HL-60 (cell line): Measurements from ENCODE around the gene RUSF1.

Experiments
- DNase-seq, 2 experiments: peaks; one replicate each; pipeline ENCODE4 v3.0.0-alpha.2; 2010 to 2020; ENCODE audit warnings: low read depth in 1 of 2, low spot score in 1 of 2
- H3K27ac ChIP-seq: fragments of 250-450 bp; sonication (Bioruptor Pico); replicated peaks from 2 replicates; pipeline ENCODE4 v1.5.1; 2020; ENCODE audit warnings: mild to moderate bottlenecking, moderate library complexity
- H3K27me3 ChIP-seq: fragments of 250-450 bp; sonication (Bioruptor Pico); 2 replicates; pipeline ENCODE4 v1.5.1; 2021; ENCODE audit warnings: mild to moderate bottlenecking, moderate library complexity; ENCODE audit not compliant: insufficient read depth, poor library complexity, severe bottlenecking
- H3K4me3 ChIP-seq: replicated peaks from 2 replicates; pipeline ENCODE4 v1.5.1; 2011; ENCODE audit warnings: mild to moderate bottlenecking, control low read depth, low read length; ENCODE audit not compliant: insufficient read depth
- GABPA ChIP-seq: IDR thresholded peaks from 2 replicates; pipeline ENCODE4 v1.6.1; 2012; ENCODE audit warnings: low read depth
- POLR2AphosphoS5 ChIP-seq: IDR thresholded peaks from 2 replicates; pipeline ENCODE4 v1.6.1; 2012; ENCODE audit warnings: low read depth
- SPI1 ChIP-seq: IDR thresholded peaks from 2 replicates; pipeline ENCODE4 v1.6.1; 2012; ENCODE audit warnings: low read depth, mild to moderate bottlenecking, borderline replicate concordance
- TF ChIP-seq, protein P1 (sequence below): IDR thresholded peaks from one replicate; pipeline ENCODE4 v1.5.1; 2011; ENCODE audit warnings: low read length, control low read depth, inconsistent platforms; ENCODE audit not compliant: insufficient read depth
- TF ChIP-seq, protein P2 (sequence below): IDR thresholded peaks from 2 replicates; pipeline ENCODE4 v1.6.1; 2012; ENCODE audit warnings: low read depth; ENCODE audit not compliant: insufficient replicate concordance

RUSF1 gene

DNA sequence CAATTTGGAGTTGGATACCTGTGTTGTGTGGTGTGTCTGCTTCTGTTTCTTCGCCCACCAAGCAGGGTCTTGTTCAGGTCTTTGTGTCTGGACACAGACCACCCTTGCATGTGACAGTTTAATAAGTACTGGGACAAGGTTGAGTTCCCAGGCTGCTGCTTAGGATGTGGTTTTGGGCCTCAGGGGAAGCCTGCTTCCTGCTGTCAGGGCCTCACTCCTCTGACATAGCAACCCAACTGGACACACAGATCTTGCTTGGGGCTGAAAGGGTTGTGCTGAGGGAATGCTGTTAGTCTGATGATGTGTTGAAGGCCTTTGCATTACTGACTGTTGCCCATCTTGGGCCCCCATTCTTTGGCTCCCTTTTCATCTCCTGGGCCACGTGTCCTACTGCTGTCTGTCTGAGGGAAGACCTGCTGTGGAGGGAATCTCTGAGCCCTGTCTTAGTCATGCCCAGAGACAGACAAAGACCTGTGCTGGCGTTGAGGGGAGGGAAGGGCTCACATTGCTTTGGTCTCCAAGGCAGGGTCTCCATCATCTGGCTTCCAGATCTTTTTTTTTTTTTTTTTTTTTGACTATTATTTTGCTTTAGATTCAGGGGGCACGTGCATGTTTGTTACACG is 40.9 kb downstream of the RUSF1 start:
- Histone ChIP-seq H3K27ac (peak overlapping the region; percentile 41), H3K27me3 (peaks cover 6% of the 10 kb centered on the region), H3K4me3 (no peak overlapping the region)
- TF ChIP-seq POLR2AphosphoS5 (peak; percentile 52; the same call in 1 of the 2 replicates), SPI1 (no peak), GABPA (no peak)
- TF ChIP-seq, protein P1, sequence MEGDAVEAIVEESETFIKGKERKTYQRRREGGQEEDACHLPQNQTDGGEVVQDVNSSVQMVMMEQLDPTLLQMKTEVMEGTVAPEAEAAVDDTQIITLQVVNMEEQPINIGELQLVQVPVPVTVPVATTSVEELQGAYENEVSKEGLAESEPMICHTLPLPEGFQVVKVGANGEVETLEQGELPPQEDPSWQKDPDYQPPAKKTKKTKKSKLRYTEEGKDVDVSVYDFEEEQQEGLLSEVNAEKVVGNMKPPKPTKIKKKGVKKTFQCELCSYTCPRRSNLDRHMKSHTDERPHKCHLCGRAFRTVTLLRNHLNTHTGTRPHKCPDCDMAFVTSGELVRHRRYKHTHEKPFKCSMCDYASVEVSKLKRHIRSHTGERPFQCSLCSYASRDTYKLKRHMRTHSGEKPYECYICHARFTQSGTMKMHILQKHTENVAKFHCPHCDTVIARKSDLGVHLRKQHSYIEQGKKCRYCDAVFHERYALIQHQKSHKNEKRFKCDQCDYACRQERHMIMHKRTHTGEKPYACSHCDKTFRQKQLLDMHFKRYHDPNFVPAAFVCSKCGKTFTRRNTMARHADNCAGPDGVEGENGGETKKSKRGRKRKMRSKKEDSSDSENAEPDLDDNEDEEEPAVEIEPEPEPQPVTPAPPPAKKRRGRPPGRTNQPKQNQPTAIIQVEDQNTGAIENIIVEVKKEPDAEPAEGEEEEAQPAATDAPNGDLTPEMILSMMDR, result no peak
- DNase-seq, result peak in 1 of 2 experiments; percentile 45

DNA sequence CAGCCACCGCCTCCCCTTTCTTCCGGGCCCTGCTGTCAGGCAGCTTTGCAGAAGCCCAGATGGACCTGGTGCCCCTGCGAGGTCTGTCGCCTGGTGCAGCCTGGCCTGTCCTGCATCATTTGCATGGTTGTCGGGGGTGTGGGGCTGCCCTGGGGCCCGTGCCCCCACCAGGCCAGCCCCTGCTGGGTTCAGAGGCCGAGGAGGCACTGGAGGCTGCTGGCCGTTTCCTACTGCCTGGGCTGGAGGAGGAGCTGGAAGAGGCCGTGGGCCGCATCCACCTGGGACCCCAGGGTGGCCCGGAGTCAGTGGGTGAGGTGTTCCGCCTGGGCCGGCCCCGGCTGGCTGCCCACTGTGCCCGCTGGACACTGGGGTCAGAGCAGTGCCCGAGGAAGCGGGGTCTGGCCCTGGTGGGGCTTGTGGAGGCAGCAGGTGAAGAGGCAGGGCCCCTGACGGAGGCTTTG is 41.8 kb downstream of the RUSF1 start:
- DNase-seq, result no peak
- peak overlapping the region; percentile 41 for H3K27ac ChIP-seq
- TF ChIP-seq SPI1 (no peak), GABPA (no peak), POLR2AphosphoS5 (no peak)
- TF ChIP-seq, protein P2, sequence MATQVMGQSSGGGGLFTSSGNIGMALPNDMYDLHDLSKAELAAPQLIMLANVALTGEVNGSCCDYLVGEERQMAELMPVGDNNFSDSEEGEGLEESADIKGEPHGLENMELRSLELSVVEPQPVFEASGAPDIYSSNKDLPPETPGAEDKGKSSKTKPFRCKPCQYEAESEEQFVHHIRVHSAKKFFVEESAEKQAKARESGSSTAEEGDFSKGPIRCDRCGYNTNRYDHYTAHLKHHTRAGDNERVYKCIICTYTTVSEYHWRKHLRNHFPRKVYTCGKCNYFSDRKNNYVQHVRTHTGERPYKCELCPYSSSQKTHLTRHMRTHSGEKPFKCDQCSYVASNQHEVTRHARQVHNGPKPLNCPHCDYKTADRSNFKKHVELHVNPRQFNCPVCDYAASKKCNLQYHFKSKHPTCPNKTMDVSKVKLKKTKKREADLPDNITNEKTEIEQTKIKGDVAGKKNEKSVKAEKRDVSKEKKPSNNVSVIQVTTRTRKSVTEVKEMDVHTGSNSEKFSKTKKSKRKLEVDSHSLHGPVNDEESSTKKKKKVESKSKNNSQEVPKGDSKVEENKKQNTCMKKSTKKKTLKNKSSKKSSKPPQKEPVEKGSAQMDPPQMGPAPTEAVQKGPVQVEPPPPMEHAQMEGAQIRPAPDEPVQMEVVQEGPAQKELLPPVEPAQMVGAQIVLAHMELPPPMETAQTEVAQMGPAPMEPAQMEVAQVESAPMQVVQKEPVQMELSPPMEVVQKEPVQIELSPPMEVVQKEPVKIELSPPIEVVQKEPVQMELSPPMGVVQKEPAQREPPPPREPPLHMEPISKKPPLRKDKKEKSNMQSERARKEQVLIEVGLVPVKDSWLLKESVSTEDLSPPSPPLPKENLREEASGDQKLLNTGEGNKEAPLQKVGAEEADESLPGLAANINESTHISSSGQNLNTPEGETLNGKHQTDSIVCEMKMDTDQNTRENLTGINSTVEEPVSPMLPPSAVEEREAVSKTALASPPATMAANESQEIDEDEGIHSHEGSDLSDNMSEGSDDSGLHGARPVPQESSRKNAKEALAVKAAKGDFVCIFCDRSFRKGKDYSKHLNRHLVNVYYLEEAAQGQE, result no peak
- TF ChIP-seq, protein P1, result no peak
- no peak overlapping the region for H3K4me3 ChIP-seq
- peaks cover 2% of the 10 kb centered on the region for H3K27me3 ChIP-seq

GRCh38 chr16:31465788-31466370 is 42.3 kb downstream of the RUSF1 start:
- H3K27ac ChIP-seq, result no peak overlapping the region
- DNase-seq, result no peak
- TF ChIP-seq, protein P1, result no peak
- TF ChIP-seq GABPA, result no peak
- no peak overlapping the region for H3K4me3 ChIP-seq
- H3K27me3 ChIP-seq, result no peaks in the 10 kb centered on the region

DNA sequence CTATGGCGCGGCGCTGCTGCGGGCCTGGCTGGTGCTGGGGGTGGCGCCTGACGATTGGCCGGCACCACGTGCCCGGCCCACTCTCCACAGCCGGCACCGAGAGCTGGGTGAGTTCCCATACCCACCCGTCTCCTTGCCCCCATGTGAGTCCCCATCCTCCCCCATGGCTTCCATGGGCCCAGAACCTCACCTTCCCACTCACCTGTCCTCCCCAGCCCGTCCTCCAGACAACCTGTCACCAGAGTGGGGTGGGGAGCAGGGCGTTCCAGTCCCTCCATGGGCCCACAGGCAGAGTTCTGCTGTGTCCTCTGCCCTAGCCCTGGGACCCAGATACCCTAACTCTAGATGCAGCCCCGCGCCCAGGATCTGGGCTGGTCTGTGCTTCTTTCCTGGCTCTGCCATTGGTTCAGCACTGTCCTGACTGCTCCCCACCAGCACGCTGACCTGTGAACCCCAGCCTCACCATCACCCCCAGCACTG is 43.4 kb downstream of the RUSF1 start:
- TF ChIP-seq SPI1 (no peak), POLR2AphosphoS5 (no peak), GABPA (no peak)
- TF ChIP-seq, protein P1, result no peak
- TF ChIP-seq, protein P2, result no peak
- Histone ChIP-seq H3K27ac (no peak overlapping the region), H3K4me3 (no peak overlapping the region), H3K27me3 (no peaks in the 10 kb centered on the region)
- DNase-seq, result no peak
